ENCODE data around the gene ZNF197. TPM values are rescaled to one million over a fixed set of nuclear protein-coding genes. Genes with fewer than 3 reads are reported as not detected.

ZNF197 gene
- total RNA-seq, 1 experiment from 2014 or later, result 16.4 TPM

GRCh38 chr3:44685128-44685800, 60.4 kb downstream of the ZNF197 start (continued):
- TF ChIP-seq E2F5 (CRISPR knock-in tag; IDR thresholded peaks at IDR 0.05) (peak; percentile 53; the same call in 1 of the 2 replicates), FOXP4 (CRISPR knock-in tag; IDR thresholded peaks at IDR 0.05) (peak; percentile 30; the same call in 1 of the 2 replicates), JAZF1 (CRISPR knock-in tag; IDR thresholded peaks at IDR 0.05) (no peak), CREM (CRISPR knock-in tag; IDR thresholded peaks at IDR 0.05) (peak; percentile 79; the same call in 1 of the 2 replicates), PRRX2 (CRISPR knock-in tag; IDR thresholded peaks at IDR 0.05) (no peak), ZBTB43 (CRISPR knock-in tag; IDR thresholded peaks at IDR 0.05) (peak; percentile 51; the same call in 1 of the 2 replicates), ZNF423 (CRISPR knock-in tag; IDR thresholded peaks at IDR 0.05) (no peak), RELA (CRISPR knock-in tag; IDR thresholded peaks at IDR 0.05; ENCODE audit: borderline replicate concordance) (no peak), IRF1 (CRISPR knock-in tag; IDR thresholded peaks at IDR 0.05) (no peak), MYBL2 (CRISPR knock-in tag; IDR thresholded peaks at IDR 0.05) (0 out of 2 replicates have a peak, but pooled peaks have one; percentile 31), SMAD4 (CRISPR knock-in tag; IDR thresholded peaks at IDR 0.05) (0 out of 2 replicates have a peak, but pooled peaks have one; percentile 19), SP1 (CRISPR knock-in tag; conservative IDR thresholded peaks at IDR 0.05) (peak; percentile 64), TP53 (CRISPR knock-in tag; IDR thresholded peaks at IDR 0.05) (peak; percentile 63; the same call in 1 of the 2 replicates), MAX (CRISPR knock-in tag; IDR thresholded peaks at IDR 0.05) (peak; percentile 72; the same call in 1 of the 2 replicates), ZNF219 (CRISPR knock-in tag; IDR thresholded peaks at IDR 0.05; ENCODE audit: borderline replicate concordance) (no peak), FOXK1 (CRISPR knock-in tag; IDR thresholded peaks at IDR 0.05) (peak; percentile 69), TEAD4 (CRISPR knock-in tag; IDR thresholded peaks at IDR 0.05) (0 out of 2 replicates have a peak, but pooled peaks have one; percentile 36), JUN (CRISPR knock-in tag; IDR thresholded peaks at IDR 0.05) (0 out of 2 replicates have a peak, but pooled peaks have one; percentile 57), ZNF396 (CRISPR knock-in tag; IDR thresholded peaks at IDR 0.05; ENCODE audit: borderline replicate concordance) (no peak), TEAD1 (CRISPR knock-in tag; IDR thresholded peaks at IDR 0.05) (peak; percentile 68), NFE2L1 (CRISPR knock-in tag; IDR thresholded peaks at IDR 0.05) (0 out of 2 replicates have a peak, but pooled peaks have one; percentile 38), CBFB (CRISPR knock-in tag; IDR thresholded peaks at IDR 0.05; ENCODE audit: low read depth) (no peak), OVOL2 (CRISPR knock-in tag; IDR thresholded peaks at IDR 0.05; ENCODE audit: borderline replicate concordance) (no peak), NR1H2 (CRISPR knock-in tag; IDR thresholded peaks at IDR 0.05) (no peak)

Data from WTC11 (cell line).